IPS-11a (cell line): ENCODE measurements around the gene PIGL.
"Not testable (repeated sequence)": the region's sequence is repeated elsewhere in the genome, so short reads cannot be mapped to it uniquely, and the experiment has no call there.

Experiments used
- H3K4me3 ChIP-seq: one replicate; pipeline ENCODE4 v1.5.1; 2013; ENCODE audit warnings: low read depth, low read length, control low read depth

Gene PIGL

DNA sequence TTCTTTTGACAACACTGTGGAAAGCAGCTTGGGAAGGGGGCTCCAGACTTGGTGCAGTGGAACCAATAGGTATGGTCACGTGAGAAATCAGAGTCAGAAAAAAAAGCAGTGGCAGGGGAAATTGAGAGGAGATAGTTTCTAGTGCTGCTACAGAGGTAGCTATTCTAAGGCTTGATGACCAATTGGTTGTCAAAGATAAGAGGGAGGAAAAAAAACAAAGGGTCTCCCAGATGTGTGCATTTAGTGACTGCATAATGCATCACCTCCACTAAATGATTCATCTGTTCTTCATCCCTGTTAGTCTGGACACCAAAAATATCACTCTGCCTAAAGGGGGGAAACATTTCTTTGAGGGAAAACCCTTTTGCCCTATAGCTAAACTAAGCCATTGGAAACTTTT is 56.5 kb downstream of the PIGL start:
- no peak overlapping the region for H3K4me3 ChIP-seq

DNA sequence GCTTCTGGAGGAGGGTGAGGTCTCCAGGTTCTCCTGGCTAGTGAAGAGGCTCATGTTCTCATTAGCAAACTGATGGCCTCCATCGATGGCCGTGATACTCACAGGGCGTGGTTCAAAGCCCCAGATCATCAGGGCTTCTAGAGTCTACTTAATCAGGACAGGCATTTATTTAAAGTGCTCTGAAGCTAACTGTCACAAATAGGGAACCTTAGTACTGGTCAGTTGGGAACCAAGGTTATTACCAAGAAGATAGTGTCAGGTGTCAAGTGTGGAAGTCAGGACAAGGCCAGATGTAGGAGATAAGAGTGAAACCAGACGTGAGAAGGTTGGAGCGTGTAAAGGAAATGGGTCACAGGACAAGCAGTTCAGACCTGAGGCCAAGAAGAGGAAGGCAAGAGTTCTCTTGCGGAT is 56.9 kb downstream of the PIGL start:
- H3K4me3 ChIP-seq = no peak overlapping the region

DNA sequence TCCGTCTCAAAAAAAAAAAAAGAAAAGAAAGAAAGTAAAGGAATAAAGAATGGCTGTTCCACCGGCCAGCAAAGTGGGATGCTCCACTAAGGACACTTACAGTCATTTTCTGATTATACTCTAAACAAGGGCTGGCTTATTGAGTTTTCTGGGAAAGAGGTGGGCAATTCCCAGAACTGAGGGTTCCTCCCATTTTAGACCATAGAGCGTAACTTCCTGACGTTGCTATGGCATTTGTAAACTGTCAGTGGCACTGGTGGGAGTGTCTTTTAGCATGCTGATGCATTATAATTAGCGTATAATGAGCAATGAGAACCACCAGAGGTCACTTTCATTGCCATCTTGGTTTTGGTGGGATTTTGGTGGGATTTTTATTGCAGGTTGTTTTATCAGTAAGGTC is 58.0 kb downstream of the PIGL start:
- no peak overlapping the region for H3K4me3 ChIP-seq

GRCh38 chr17:16277163-16277562 is 60.2 kb downstream of the PIGL start:
- H3K4me3 ChIP-seq = no peak overlapping the region

GRCh38 chr17:16281351-16281750 is 64.3 kb downstream of the PIGL start:
- H3K4me3 ChIP-seq = no peak overlapping the region

DNA sequence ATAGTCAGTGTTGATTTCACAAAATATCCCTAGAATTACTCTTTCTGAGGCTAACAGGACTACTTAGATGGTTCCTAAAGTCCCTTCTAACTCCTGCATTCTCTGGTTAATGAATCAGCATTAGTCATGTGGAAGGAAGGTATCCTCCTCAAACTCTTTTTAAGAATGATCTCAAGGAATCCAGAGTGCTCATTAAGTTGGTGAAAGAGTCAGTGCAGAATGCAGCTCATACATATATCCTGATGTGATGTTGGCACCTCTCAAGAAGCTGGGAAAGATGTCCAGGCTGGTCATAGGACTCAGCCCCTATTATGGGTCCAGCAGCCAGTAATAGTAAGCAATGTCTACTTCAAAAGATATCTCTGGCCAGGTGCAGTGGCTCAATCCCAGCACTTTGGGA is 65.5 kb downstream of the PIGL start:
- no peak overlapping the region for H3K4me3 ChIP-seq

DNA sequence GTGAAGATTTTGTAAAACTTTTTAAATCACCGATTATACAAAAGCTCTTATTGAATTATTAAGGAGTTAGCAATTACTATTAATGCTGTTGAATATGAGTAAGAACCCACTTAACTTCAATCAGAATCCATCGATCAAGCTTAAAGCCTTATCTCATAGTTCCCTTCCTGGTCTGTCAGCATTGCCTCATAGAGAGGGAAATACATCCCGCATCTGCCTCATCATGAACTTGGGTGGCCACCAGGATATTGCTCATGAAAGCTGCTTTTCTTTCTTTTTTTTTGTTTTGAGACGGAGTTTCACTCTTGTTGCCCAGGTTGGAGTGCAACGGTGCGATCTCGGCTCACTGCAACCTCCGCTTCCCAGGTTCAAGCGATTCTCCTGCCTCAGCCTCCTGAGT is 66.7 kb downstream of the PIGL start:
- no peak overlapping the region for H3K4me3 ChIP-seq

DNA sequence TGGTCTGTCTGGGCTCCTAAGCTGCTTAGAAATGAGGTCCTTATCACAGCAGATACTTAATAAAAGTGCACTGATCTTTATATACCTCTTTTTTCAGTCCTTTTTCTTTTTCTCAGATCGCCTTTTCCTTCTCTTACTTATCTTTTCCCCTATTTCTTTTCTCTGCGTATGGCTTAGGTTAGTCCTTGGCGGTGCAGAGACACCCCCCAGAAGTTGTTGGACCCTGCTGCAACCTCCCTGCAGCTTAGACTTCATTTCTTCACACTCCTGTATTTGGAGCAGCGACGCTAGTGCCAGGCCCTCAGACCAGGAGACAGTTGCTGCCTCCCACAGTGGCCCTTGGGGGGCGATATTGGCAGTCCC is 68.6 kb downstream of the PIGL start:
- no peak overlapping the region for H3K4me3 ChIP-seq

DNA sequence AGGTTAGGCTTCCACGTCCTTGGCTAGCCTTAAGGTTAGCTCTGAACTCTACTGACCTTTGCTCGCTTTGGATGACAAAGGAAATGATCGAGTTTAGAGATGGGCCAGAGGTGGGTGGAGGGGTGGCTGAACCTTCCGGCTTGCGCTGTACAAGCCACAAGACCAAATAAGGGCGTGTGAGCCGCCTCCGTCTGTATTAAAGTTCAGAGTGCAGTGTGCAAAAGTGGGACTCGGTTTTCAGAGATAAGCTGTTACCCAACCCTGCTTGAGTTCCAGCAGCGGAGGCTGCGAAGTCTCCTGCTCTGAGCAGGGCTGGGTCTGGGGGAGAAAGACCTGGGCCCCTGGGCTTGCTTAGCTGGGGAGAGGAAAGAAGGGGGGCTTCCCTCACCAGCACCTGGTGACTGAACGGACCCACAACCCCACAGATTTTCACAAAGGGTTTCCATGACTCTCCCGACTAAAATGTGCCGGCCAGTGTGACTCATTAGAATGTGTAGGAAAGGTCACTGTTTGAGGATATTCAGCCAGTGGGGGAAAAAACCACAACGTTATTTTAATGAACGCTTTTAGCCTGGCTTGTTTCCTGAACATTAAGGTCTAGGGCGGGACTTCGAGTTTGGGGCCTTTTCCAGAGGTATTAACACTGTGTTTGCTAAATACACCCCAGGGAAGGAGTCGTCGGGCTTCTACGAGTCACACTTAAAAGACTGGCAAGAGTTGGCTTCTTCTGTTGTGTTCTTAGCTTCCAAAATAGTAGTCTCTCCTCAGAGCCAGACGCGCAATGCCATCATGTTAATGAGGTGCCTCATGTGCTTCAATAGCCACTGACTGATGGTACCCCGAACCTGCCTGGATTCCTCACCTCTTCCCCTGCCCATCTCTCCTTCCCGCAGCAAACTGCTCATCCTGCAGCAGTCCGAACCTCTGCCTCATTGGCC is 69.3 kb downstream of the PIGL start:
- H3K4me3 ChIP-seq = no peak overlapping the region

DNA sequence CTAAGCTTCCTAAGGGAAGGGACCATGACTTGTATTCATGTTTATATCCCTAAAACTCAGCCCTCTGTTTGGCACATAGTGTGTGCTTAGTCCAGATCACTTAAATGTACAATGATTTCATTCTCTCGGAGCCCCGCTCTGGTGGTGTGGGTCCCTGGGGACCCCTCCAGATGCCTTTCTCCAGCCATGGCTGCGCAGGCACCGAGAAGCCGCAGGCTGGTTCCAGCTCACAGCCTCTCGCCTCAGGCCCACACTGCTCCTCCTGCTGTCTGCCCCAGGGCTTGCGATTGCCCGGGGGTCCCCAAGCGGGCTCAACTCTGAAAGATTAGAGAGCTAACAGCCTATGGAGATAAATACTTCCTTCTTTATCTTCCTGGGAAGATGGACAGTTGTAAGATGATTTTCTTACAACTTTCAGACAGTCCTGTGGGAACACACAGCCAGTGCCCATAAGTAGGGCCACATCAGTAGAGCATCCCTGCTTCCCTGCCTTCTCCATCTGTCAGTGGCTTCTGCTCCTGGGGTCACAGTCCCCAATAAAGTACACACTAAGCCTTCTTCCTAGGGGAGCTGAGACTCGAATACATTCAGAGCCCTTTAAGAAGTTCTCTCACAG is 70.0 kb downstream of the PIGL start:
- no peak overlapping the region for H3K4me3 ChIP-seq

- H3K4me3 ChIP-seq = no peak overlapping the region
These were observed 70.6 kb downstream of the PIGL start for GRCh38 chr17:16287563-16288027.

DNA sequence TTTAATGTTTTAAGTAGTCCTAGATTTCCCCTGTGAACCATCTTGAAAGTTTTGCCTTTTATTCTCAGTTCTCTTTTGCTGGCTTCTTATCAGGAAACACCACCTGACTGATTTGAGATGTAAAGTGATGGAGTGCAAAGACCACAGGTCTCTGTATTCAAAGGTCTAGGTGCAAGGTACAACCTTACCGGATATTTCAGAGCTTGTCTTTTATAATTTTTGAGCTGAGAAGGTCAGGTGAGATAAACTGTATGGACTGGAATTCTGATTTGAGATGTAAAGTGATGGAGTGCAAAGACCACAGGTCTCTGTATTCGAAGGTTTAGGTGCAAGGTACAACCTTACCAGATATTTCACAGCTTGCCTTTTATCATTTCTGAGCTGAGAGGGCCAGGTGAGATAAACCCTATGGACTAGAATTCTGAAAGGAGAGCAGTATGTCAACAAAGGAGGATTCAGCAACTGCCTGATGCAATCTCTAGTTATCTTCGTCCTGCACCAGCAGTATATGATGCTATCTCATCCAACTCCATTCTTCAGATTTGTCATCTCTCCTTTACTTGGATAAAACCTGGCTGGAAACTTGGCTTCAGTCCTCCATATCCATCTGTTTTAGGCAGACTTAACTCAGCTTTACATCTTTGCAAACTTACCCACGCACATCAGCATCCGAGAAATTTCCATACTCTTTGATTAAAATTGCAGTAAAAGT is 72.0 kb downstream of the PIGL start:
- H3K4me3 ChIP-seq = no peak overlapping the region

- no peak overlapping the region for H3K4me3 ChIP-seq
These were observed 76.9 kb downstream of the PIGL start for GRCh38 chr17:16293931-16294330.

GRCh38 chr17:16294560-16294959 is 77.5 kb downstream of the PIGL start:
- no peak overlapping the region for H3K4me3 ChIP-seq

- not testable (repeated sequence) for H3K4me3 ChIP-seq
These were observed 79.1 kb downstream of the PIGL start for GRCh38 chr17:16296072-16296471.

DNA sequence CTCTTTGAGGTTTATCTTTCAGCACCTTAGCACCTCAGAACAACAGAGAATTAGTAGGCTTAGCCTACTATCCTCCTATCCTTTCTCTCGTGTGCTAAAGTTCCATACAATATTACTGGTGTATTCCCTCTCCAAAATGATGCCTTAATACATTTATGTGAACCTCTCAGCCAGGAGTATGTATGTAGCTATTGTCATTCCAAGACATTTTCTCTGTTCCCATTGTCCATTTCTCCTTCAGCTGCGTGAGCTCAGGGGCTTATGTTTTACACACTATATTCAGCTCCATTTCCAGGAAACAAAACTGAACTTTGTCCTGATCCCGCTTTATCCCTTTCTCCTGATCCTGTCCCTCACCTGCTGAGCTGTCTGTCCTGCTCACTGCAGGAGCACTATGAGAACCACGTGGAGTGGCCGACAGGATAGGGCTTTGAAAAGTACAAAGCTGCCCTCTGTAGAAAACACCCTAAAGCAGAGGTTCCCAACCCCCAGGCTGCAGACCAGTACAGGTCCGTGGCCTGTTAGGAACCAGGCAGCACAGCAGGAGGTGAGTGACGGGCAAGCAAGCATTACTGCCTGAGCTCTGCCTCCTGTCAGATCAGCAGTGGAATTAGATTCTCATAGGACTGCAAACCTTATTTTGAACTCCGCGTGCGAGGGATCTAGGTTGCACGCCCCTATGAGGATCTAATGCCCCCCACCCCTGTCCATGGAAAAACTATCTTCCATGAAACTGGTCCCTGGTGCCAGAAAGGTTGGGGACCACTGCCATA is 80.5 kb downstream of the PIGL start:
- no peak overlapping the region for H3K4me3 ChIP-seq

GRCh38 chr17:16298140-16298662 is 81.2 kb downstream of the PIGL start:
- no peak overlapping the region for H3K4me3 ChIP-seq

- H3K4me3 ChIP-seq = no peak overlapping the region
These were observed 83.5 kb downstream of the PIGL start for GRCh38 chr17:16300554-16300953.

- no peak overlapping the region for H3K4me3 ChIP-seq
These were observed 85.2 kb downstream of the PIGL start for GRCh38 chr17:16301963-16302855.

- H3K4me3 ChIP-seq = no peak overlapping the region
These were observed 85.8 kb downstream of the PIGL start for GRCh38 chr17:16302856-16303255.
